Neuronal stem cell (in vitro differentiated cells): Measurements from ENCODE around the gene ZFAND5.
A peak's percentile ranks its signal among the peaks of the same experiment; 100 is the strongest.

ENCODE experiments used
- DNase-seq: peaks from one replicate; pipeline ENCODE4 v3.0.0-alpha.2; 2013; ENCODE audit warnings: low spot score
- H2AFZ ChIP-seq: one replicate; pipeline ENCODE4 v1.6.1; 2013; ENCODE audit warnings: mild to moderate bottlenecking, low read length, inconsistent platforms
- H2AK5ac ChIP-seq: 2 replicates; pipeline ENCODE4 v1.6.1; 2013; ENCODE audit warnings: low read depth, mild to moderate bottlenecking, inconsistent platforms, low read length, moderate library complexity, mixed read lengths
- H2BK120ac ChIP-seq: 2 replicates; pipeline ENCODE4 v1.6.1; 2013; ENCODE audit warnings: low read depth, mild to moderate bottlenecking, inconsistent platforms, low read length, moderate library complexity, mixed read lengths
- H2BK12ac ChIP-seq: one replicate; pipeline ENCODE4 v1.6.1; 2013; ENCODE audit warnings: low read length, inconsistent platforms
- H2BK15ac ChIP-seq: 2 replicates; pipeline ENCODE4 v1.6.1; 2013; ENCODE audit warnings: mild to moderate bottlenecking, low read length, inconsistent platforms, mixed read lengths
- H2BK5ac ChIP-seq: one replicate; pipeline ENCODE4 v1.6.1; 2013; ENCODE audit warnings: inconsistent platforms, mild to moderate bottlenecking, low read length, moderate library complexity
- H3K14ac ChIP-seq: one replicate; pipeline ENCODE4 v1.6.1; 2013; ENCODE audit warnings: low read length, inconsistent platforms
- H3K18ac ChIP-seq: 2 replicates; pipeline ENCODE4 v1.6.1; 2013; ENCODE audit warnings: low read length, inconsistent platforms
- H3K23ac ChIP-seq: 2 replicates; pipeline ENCODE4 v1.6.1; 2013; ENCODE audit warnings: low read depth, mild to moderate bottlenecking, mixed read lengths, low read length, inconsistent platforms; ENCODE audit not compliant: poor library complexity
- H3K27ac ChIP-seq: replicated peaks from 3 replicates; pipeline ENCODE4 v1.5.1; 2013; ENCODE audit warnings: low read length, inconsistent platforms
- H3K27me3 ChIP-seq, 3 experiments: 2 replicates each; pipeline ENCODE4 v1.6.1; 2013; ENCODE audit warnings: low read length in 3 of 3, mild to moderate bottlenecking in 2 of 3, inconsistent platforms in 1 of 3, low read depth in 1 of 3, mixed read lengths in 1 of 3, moderate library complexity in 1 of 3; ENCODE audit not compliant: control insufficient read depth in 3 of 3, insufficient read depth in 3 of 3
- H3K36me3 ChIP-seq, 2 donors: replicated peaks in 1 of 2; 2 replicates each; pipeline ENCODE4 v1.6.1; 2013; ENCODE audit warnings: low read length in 2 of 2; ENCODE audit not compliant: control insufficient read depth in 2 of 2, insufficient read depth in 2 of 2
- H3K4ac ChIP-seq: 2 replicates; pipeline ENCODE4 v1.6.1; 2013; ENCODE audit warnings: inconsistent platforms, mild to moderate bottlenecking, low read length, moderate library complexity
- H3K4me1 ChIP-seq, 2 donors: 1 replicate in 1 of 2; 2 replicates in 1 of 2; pipeline ENCODE4 v1.6.1; 2013; ENCODE audit warnings: low read length in 2 of 2, low read depth in 1 of 2; ENCODE audit not compliant: control insufficient read depth in 2 of 2, insufficient read depth in 1 of 2
- H3K4me2 ChIP-seq: one replicate; pipeline ENCODE4 v1.6.1; 2013; ENCODE audit warnings: mild to moderate bottlenecking, low read length, inconsistent platforms; ENCODE audit not compliant: insufficient read depth, poor library complexity, severe bottlenecking
- H3K4me3 ChIP-seq, 2 donors: 2 replicates each; pipeline ENCODE4 v1.5.1; 2013; ENCODE audit warnings: low read length in 2 of 2, mild to moderate bottlenecking in 2 of 2, inconsistent platforms in 1 of 2, moderate library complexity in 1 of 2
- H3K79me1 ChIP-seq: one replicate; pipeline ENCODE4 v1.6.1; 2013; ENCODE audit warnings: low read depth, mild to moderate bottlenecking, inconsistent platforms, low read length, moderate library complexity
- H3K9ac ChIP-seq: one replicate; pipeline ENCODE4 v1.6.1; 2013; ENCODE audit warnings: mild to moderate bottlenecking, low read depth, low read length, inconsistent platforms; ENCODE audit not compliant: poor library complexity
- H3K9me3 ChIP-seq, 2 donors: replicated peaks in 1 of 2; 2 replicates each; pipeline versions ENCODE3 to v1.6.1; 2013; ENCODE audit warnings: low read length in 2 of 2, mild to moderate bottlenecking in 2 of 2, inconsistent platforms in 1 of 2, low read depth in 1 of 2, mixed read lengths in 1 of 2, moderate library complexity in 1 of 2; ENCODE audit not compliant: control insufficient read depth in 2 of 2, insufficient read depth in 1 of 2
- H4K8ac ChIP-seq: one replicate; pipeline ENCODE4 v1.6.1; 2013; ENCODE audit warnings: low read depth, mild to moderate bottlenecking, inconsistent platforms, low read length, moderate library complexity
- H4K91ac ChIP-seq: one replicate; pipeline ENCODE4 v1.6.1; 2013; ENCODE audit warnings: low read length, low read depth, mild to moderate bottlenecking, inconsistent platforms; ENCODE audit not compliant: poor library complexity
- WGBS, 2 donors: extraction: QIAGEN DNeasy Blood & Tissue Kit; methylation state at CpG; one replicate each; pipeline ENCODE4 v1.1.7; 2013; ENCODE audit warnings: missing lambda C conversion rate in 2 of 2, mixed read lengths in 1 of 2; ENCODE audit not compliant: insufficient read length in 2 of 2, insufficient replicate concordance in 1 of 2; ENCODE audit errors: extremely low coverage in 2 of 2; 5-methylcytosine and 5-hydroxymethylcytosine counted together

ZFAND5 gene

DNA sequence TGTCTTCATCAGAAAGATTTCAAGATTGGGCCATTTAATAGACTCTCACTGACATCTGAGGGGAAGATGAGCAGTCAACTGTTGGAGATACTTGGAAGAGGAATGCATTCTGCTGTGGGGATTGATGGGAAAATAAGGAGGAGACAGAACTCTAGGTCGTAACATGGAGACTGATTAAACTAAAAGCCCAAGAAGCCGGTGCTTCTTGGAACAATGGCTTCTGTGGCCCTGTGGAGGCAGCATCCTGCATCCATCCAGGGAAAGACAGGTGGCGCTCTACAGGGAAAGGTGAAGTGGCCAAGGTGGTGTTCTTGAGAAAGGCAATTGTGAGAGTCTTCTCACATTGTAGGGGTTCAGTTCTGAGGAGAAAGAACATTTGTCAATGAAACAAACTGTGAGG is 31.3 kb downstream of the ZFAND5 start:
- H3K79me1 ChIP-seq, result no peaks in the 10 kb centered on the region
- no CpG with 5 or more reads among the region's 3 CpGs for WGBS, 2 donors
- no peaks in the 10 kb centered on the region for H3K9me3 ChIP-seq
- H2BK5ac ChIP-seq, result no peak overlapping the region
- no peak overlapping the region for H3K4me2 ChIP-seq
- H3K4ac ChIP-seq, result no peak overlapping the region
- H2AK5ac ChIP-seq, result no peak overlapping the region
- no peak overlapping the region for H3K27ac ChIP-seq
- H4K8ac ChIP-seq, result no peak overlapping the region
- DNase-seq, result no peak
- no peak overlapping the region for H2BK120ac ChIP-seq
- peaks cover 0 to 4% (median 0%) of the 10 kb centered on the region in 3 experiments for H3K27me3 ChIP-seq
- H2AFZ ChIP-seq, result peak overlapping the region; percentile 28
- H3K18ac ChIP-seq, result no peak overlapping the region
- H2BK12ac ChIP-seq, result no peak overlapping the region
- no peak overlapping the region for H3K23ac ChIP-seq
- H4K91ac ChIP-seq, result no peak overlapping the region
- H2BK15ac ChIP-seq, result no peak overlapping the region
- no peak overlapping the region for H3K9ac ChIP-seq
- H3K36me3 ChIP-seq, result no peaks in the 10 kb centered on the region
- H3K14ac ChIP-seq, result no peak overlapping the region
- no peaks in the 10 kb centered on the region for H3K4me1 ChIP-seq
- no peak overlapping the region for H3K4me3 ChIP-seq

DNA sequence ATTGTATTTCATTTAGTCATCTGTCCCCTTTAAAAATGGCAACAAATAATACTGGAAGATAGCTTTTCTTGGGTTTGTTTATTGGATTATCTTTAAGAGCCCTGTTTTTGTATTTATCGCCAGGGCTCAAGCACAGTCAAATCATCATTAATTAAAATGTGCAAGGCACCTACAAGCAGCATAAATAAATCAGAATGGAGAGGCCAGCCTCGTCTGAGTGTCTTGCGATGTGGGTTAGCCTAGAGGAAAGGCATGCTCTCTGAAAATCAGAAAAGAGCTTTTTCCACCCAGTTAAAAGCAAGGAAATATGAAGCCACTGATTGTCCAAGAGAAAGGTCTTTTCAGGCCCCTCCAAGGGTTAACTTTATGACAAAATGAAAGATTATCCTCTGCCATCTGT is 31.8 kb downstream of the ZFAND5 start:
- Histone ChIP-seq H3K14ac (no peak overlapping the region), H3K27ac (no peak overlapping the region), H2BK12ac (no peak overlapping the region), H3K9me3 (no peaks in the 10 kb centered on the region), H3K36me3 (no peaks in the 10 kb centered on the region), H2BK5ac (no peak overlapping the region), H2AFZ (peak overlapping the region; percentile 28), H3K4ac (no peak overlapping the region), H4K8ac (no peak overlapping the region), H2BK120ac (no peak overlapping the region), H3K4me3 (no peak overlapping the region), H4K91ac (no peak overlapping the region), H3K9ac (no peak overlapping the region), H3K79me1 (no peaks in the 10 kb centered on the region), H3K27me3 (peaks cover 0 to 4% (median 0%) of the 10 kb centered on the region in 3 experiments), H3K4me2 (no peak overlapping the region), H2AK5ac (no peak overlapping the region), H3K23ac (no peak overlapping the region), H3K4me1 (no peaks in the 10 kb centered on the region), H3K18ac (no peak overlapping the region), H2BK15ac (no peak overlapping the region)
- WGBS, 2 donors, result no CpG with 5 or more reads among the region's 3 CpGs
- DNase-seq, result no peak

DNA sequence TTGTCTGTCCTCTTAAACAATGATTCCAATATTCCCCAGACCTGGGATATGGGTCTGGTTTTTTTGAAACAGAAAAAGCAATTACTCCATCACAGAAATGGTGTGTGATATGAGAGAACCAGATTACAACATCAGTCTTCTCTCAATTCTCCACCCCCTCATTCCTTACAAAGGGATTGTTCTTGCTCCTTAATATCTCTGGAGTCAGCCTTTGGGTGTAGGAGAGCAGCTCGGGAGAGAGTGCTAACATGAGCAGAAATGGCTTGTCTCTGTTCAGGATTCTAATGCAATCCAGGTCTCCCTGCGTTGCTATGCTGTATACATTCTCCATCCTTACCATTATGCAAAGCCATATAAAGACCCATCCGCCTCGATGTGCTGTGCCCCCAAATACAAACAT is 32.7 kb downstream of the ZFAND5 start:
- no peak overlapping the region for H4K8ac ChIP-seq
- WGBS, 2 donors, result no CpG with 5 or more reads among the region's 4 CpGs
- H3K27ac ChIP-seq, result no peak overlapping the region

DNA sequence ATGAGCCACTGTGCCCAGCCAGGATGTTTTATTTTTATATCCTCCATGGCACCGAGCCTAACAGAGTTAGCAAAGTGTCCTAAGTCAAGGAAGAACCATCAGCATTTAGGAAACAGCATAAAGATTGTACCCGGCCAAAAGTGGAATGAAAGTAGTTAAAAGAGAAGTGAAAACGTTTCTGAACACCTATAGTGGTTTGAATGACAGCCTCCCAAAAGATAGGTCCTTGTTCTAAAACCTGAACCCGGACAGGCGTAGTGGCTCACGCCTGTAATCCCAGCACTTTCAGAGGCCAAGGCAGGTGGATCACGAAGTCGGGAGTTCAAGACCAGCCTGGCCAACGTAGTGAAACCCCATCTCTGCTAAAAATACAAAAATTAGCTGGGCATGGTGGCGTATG is 37.4 kb downstream of the ZFAND5 start:
- no peak overlapping the region for H2BK15ac ChIP-seq
- H3K36me3 ChIP-seq, result no peaks in the 10 kb centered on the region
- H3K4me1 ChIP-seq, result no peaks in the 10 kb centered on the region
- H3K9me3 ChIP-seq, result no peaks in the 10 kb centered on the region
- no peak overlapping the region for H2BK120ac ChIP-seq
- DNase-seq, result no peak
- H2AK5ac ChIP-seq, result no peak overlapping the region
- no peak overlapping the region for H4K8ac ChIP-seq
- no peak overlapping the region for H3K14ac ChIP-seq
- no peak overlapping the region for H3K27ac ChIP-seq
- no peak overlapping the region for H3K4me2 ChIP-seq
- no peak overlapping the region for H2BK12ac ChIP-seq
- no peak overlapping the region for H3K4me3 ChIP-seq
- no peak overlapping the region for H3K18ac ChIP-seq
- no peak overlapping the region for H4K91ac ChIP-seq
- peaks cover 0 to 3% (median 0%) of the 10 kb centered on the region in 3 experiments for H3K27me3 ChIP-seq
- no peak overlapping the region for H3K9ac ChIP-seq
- no peak overlapping the region for H2BK5ac ChIP-seq
- WGBS, 2 donors, result no CpG with 5 or more reads among the region's 10 CpGs
- H3K23ac ChIP-seq, result no peak overlapping the region
- no peaks in the 10 kb centered on the region for H3K79me1 ChIP-seq
- no peak overlapping the region for H3K4ac ChIP-seq
- no peak overlapping the region for H2AFZ ChIP-seq

More for the DNA sequence above, 32.7 kb downstream of the ZFAND5 start:
- peaks cover 0 to 4% (median 0%) of the 10 kb centered on the region in 3 experiments for H3K27me3 ChIP-seq
- H2BK12ac ChIP-seq, result no peak overlapping the region
- H3K4me3 ChIP-seq, result no peak overlapping the region
- no peak overlapping the region for H3K4me2 ChIP-seq
- no peaks in the 10 kb centered on the region for H3K4me1 ChIP-seq
- no peaks in the 10 kb centered on the region for H3K79me1 ChIP-seq
- no peak overlapping the region for H2BK15ac ChIP-seq
- no peak overlapping the region for H2AFZ ChIP-seq
- DNase-seq, result no peak
- H3K23ac ChIP-seq, result no peak overlapping the region
- H3K36me3 ChIP-seq, result no peaks in the 10 kb centered on the region
- H2AK5ac ChIP-seq, result no peak overlapping the region
- H3K18ac ChIP-seq, result no peak overlapping the region
- H3K14ac ChIP-seq, result no peak overlapping the region
- H3K9me3 ChIP-seq, result no peaks in the 10 kb centered on the region
- H4K91ac ChIP-seq, result no peak overlapping the region
- no peak overlapping the region for H3K9ac ChIP-seq
- no peak overlapping the region for H2BK120ac ChIP-seq
- H2BK5ac ChIP-seq, result no peak overlapping the region
- no peak overlapping the region for H3K4ac ChIP-seq
